ENCODE results near the gene WHAMM.

WHAMM gene

DNA sequence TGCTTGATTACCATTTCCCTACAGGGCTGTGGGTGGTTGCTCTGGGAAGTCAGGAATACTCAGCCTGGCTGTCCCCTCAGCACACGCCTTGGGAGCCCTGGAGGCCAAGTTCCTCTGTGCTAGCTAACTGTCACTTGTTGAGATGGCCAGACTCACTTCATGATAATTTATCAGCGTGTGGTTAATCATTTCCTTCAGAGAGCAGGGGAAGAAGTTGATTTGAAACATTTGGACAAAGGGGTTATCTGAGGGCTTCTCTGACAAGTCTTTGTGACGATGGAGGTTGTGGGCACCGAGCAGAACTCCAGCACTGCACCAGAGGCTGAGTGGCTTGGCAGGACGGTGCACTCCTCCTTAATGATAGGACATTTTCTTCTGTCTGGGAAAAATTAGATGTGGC is 61.9 kb downstream of the WHAMM start:
- DNase-seq = no peak

DNA sequence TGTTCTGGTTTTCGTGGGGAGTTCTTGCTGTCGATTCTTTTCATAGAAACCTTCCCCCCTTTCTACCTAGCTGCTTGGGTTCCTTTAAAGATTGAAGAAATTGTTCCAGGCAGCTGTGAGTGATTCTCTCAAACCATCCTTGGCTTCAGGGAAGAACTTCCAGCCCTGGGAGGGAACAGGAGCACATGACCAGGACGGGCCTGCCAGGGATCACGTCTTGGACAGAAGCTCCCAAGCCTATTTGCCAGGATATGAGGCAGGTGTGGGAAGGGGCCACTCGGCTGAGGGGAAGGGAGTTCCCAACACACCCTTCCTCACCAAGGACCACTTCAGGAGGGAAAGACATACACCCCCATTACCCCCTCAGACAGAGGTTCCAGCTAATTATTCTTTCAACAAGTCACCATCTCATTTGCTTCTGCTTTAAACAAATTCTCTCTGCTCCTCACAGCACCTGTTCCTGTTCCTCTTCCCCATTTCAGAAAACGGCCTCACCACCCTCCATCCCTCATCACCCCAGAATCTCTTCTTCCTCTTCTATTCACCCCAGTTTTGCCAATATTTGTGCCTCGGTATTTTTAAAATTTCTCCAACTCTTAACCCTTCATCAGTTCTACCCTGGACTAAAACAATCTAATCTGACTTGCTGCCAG is 62.5 kb downstream of the WHAMM start:
- no peak for DNase-seq

DNA sequence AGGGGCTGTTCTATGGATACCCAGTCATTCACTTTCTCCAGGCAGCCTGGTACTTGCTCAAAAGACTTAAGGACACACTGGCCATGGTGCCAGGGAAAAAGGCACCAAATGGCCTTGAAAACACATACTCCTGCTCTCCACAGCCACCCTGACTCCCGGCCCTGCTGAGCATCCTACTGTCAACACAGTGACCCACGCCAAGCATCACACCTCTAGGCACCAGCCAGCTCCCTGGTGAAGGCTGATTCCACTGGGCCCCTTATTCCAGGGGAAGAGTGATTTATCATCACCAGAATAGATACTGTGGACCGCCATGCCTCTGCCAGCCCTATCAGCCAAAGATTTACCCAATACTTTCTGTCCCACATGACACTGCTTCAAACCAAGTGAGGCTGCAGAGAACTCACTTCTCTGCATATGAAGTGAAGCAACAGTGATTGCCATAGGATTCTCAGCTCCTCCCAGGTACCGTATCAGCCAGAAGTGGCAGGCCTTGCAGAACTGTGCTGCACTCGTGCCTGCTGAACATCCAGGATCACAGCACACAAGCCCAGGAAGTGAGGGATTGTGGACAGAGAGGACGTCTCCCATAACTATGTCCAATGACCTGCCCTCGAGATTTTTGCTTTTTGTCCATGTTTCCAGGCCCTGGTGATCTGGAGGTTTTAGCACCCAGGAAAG is 63.7 kb downstream of the WHAMM start:
- no peak for DNase-seq

DNA sequence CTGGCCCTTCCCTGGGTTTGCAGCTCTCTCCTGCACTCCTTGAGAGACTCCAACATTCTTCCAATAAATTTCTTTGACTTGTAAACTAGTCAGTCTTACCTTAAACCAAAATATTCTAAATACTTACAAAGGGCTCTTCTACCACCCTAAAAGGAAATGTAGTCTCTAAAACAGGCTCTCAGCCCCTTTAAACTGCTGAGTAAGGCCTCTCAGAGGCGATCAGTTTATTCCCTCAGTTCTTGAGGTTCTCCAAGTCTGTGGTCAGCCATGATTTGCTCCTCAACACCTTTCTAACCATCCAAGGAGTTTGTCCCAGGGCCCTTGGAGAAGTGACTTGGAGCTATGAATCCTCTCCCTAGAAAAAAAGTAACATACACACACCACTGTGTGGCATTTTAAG is 64.8 kb downstream of the WHAMM start:
- no peak for DNase-seq

DNA sequence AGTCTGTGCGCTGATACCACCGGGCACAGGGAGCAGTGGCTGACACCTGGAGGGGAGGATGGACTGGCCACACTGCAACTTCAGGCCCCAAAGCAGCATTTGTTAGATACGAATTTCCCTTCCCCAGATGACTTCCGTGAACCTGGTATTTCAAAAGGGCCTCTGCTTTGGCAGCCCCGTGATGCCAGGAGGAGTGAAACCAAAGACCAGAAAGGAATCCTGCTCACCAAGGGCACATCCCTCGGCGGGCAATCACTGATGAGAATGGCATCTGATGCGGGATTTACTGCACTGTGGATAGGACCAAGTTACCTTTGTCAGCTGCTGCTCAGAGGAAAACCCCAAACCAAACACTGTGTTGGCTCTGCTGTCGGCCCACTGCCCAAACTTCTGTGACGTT is 65.5 kb downstream of the WHAMM start:
- DNase-seq = no peak

DNA sequence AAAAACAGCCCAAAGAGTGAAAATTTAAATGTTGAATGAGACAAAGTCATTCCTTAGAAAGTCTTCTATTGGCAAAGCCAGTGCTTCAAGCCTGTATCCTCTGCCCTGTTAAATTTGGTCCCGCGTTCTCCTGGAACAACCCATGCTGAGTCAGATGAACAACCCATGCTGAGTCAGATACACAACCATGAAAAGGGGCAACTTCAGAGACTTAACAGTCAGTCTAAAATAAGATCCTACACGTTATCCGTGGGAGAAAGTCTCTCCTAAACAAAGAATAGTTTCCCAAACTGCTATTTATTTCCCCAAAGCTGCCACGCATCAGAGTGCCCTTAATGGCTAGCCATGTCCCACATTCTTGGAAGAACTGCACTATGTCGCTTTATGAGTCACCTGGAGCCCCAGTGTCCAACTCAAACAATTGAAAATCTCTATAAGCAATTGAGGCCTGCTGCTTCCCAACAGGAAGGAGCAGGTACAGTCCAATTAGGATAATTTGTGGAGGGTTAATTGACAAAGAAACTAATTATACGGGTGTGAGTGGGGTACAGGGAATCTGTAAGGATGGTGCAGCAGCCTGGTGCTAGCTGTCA is 66.1 kb downstream of the WHAMM start:
- no peak for DNase-seq

DNA sequence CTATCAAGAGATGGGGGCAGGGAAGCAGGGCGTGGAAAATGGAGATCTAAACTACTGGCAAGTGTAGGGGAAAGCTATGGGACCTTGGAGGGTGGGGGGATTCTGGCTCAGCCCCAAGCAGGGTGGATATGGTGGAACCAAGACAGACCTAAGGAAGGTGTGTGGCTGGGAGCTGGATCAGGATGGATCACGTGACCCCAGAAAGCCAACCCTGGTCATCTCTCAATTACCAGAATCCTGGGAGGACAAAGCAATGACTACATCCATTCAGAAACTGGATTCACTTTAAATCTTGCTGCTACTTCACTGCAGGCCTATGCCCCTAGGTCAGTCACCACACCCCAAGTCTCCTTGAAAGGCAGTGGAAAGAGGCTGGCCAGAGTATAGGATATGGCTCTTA is 68.4 kb downstream of the WHAMM start:
- no peak for DNase-seq

DNA sequence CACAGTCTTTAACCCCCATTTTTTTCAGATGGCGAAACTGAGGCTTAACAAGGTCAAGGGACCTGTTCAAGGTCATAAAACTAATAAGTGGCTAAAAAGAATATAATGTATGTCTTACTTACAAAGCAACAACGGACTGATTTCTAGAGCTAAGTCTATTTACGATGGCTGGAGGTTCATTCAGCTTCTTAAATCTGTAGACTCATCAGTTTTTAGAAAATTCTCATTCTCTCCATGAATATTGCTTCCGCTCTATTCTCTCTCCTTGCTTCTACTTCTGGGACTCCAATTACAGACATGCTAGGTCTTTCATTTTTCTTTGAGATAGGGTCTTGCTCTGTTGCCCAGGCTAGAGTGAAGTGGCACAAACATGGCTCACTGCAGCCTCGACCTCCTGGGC is 68.9 kb downstream of the WHAMM start:
- no peak for DNase-seq

DNA sequence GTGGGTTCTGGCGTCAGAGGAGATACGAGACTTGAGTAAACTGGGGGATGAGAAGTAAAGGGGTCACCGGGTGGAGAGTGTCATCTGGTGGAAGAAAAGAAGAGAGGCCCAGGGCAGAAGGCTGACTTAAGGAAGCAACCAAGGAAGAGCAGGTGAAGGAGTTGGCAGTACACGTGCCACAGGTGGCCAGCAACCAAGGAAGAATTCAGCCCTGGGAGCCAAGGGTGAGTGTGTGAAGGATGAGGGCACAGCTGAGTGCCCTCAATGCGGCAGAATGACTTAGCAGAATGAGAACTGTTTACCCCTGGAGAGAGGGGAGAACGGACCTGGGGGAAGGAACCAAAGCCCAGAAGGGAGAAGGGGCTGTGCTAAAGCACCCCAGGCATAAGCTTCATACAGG is 71.3 kb downstream of the WHAMM start:
- DNase-seq = no peak

DNA sequence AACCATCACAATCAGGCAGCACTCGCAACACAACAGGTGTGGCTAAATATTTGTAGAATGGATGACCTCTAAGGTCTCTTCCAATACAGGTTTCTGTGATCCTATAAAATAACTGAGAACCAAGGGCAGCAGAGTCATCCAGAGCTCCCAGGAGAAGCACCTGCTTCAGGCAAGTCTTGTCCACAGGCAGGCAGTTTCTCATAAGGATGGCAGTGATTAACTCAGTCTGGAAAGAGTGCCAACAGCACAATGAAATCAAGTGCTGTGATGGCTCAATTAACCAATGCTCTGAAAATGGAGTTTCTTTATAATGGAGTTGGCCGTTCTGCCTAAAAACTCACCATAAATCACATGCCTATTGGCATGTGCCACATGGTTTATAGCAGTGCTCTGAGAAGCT is 72.3 kb downstream of the WHAMM start:
- no peak for DNase-seq

DNA sequence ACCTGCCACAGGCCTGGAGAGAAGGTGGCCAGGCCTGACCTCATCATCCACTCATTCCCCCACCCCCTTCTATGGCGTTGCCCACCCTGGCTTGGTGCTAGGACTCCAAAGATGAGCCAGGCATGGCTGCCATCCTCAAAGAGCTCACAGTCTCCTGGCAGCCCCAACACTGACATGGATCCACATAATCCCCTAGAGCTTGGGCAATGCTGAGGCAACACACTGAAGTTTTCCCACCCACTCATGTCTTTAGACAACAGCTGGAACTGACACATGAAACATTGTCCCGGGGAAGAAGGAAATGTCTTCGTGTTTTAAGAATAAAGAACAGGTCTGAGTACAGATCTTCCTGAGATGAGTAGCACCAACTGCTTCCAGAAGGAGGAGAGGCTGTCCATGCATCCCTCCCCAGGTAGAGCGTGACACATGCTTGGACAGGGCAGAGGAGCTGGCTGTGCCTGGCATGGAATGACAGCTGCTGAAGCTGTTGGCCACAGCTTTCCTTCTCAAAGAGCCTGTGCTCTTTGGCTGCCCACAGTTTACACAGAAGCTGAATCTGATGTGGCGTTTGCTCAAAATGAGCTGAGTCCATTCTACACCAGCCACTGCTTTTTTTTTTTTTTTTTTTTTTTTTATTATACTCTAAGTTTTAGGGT is 73.0 kb downstream of the WHAMM start:
- DNase-seq = no peak
